A549 (cell line): ENCODE measurements around the gene MATN3.

Experiments used
- CHD2 ChIP-seq: fragments of 150-350 bp; IDR thresholded peaks from 2 replicates; pipeline ENCODE4 v1.6.1; 2014; ENCODE audit warnings: low read length; ENCODE audit not compliant: partially characterized antibody
- CTCF ChIP-seq: fragments of >200 bp; sonication (Bioruptor Twin); formaldehyde crosslinking; IDR thresholded peaks from 3 replicates; pipeline ENCODE4 v1.5.1; 2016
- HMGXB4 ChIP-seq: fragments of 250-450 bp; sonication (Bioruptor Pico); IDR thresholded peaks from 2 replicates; pipeline ENCODE4 v1.5.0; 2021; ENCODE audit warnings: mild to moderate bottlenecking, moderate library complexity, borderline replicate concordance
- KDM1A ChIP-seq: fragments of 200-600 bp; sonication (generic); IDR thresholded peaks from 2 replicates; pipeline ENCODE4 v1.6.1; 2016; ENCODE audit warnings: low read depth, mild to moderate bottlenecking

- TF ChIP-seq CTCF (no peak), CHD2 (no peak), HMGXB4 (CRISPR knock-in tag) (no peak), KDM1A (no peak)
Measured at GRCh38 chr2:20013126-20013849, 820 bp upstream of the MATN3 start.
